HepG2 (cell line): ENCODE measurements around the gene ERCC4. TPM values are rescaled to one million over a fixed set of nuclear protein-coding genes. Genes with fewer than 3 reads are reported as not detected.
A peak's percentile ranks its signal among the peaks of the same experiment; 100 is the strongest.

Source experiments
- ASH2L ChIP-seq: fragments of 300-600, 200-600 bp; sonication (generic); IDR thresholded peaks from 2 replicates; pipeline ENCODE4 v1.7.0; 2017; ENCODE audit warnings: low read depth, mild to moderate bottlenecking, moderate library complexity, mixed read lengths, low read length; ENCODE audit not compliant: insufficient read length
- EP300 ChIP-seq, 3 experiments: sonication (generic) in 1 of 3; formaldehyde crosslinking in 1 of 3; IDR thresholded peaks; 2 replicates each; pipeline versions ENCODE4 v1.5.1 to v1.6.1; 2011 to 2020; ENCODE audit warnings: low read depth in 2 of 3, low read length in 2 of 3, borderline replicate concordance in 1 of 3, improper control_type of control experiment in 1 of 3, mild to moderate bottlenecking in 1 of 3, missing genetic modification reagents in 1 of 3, moderate library complexity in 1 of 3
- FOXA3 ChIP-seq: IDR thresholded peaks from 2 replicates; pipeline ENCODE4 v1.6.1; 2016; ENCODE audit warnings: missing genetic modification reagents, missing compliant biosample characterization
- FOXJ3 ChIP-seq: sonication (generic); formaldehyde crosslinking; IDR thresholded peaks from 2 replicates; pipeline ENCODE4 v1.4.0; 2020; ENCODE audit warnings: missing genetic modification reagents, mild to moderate bottlenecking, borderline replicate concordance
- GLI4 ChIP-seq: sonication (generic); formaldehyde crosslinking; IDR thresholded peaks from 2 replicates; pipeline ENCODE4 v1.5.1; 2020; ENCODE audit warnings: missing genetic modification reagents, mild to moderate bottlenecking, moderate library complexity, borderline replicate concordance
- HMG20B ChIP-seq: conservative IDR thresholded peaks from 2 replicates; pipeline ENCODE4 v1.6.1; 2016; ENCODE audit warnings: missing genetic modification reagents, missing compliant biosample characterization
- HOXD1 ChIP-seq: sonication (generic); formaldehyde crosslinking; IDR thresholded peaks from 2 replicates; pipeline ENCODE4 v1.5.0; 2020; ENCODE audit warnings: missing genetic modification reagents
- NKX3-1 ChIP-seq: sonication (generic); formaldehyde crosslinking; IDR thresholded peaks from 2 replicates; pipeline ENCODE4 v1.5.0; 2020; ENCODE audit warnings: missing genetic modification reagents
- NR2F2 ChIP-seq: IDR thresholded peaks from 2 replicates; pipeline ENCODE4 v1.6.1; 2012; ENCODE audit warnings: low read depth, inconsistent platforms, borderline replicate concordance
- PRMT3 ChIP-seq: sonication (generic); formaldehyde crosslinking; IDR thresholded peaks from 2 replicates; pipeline ENCODE4 v1.8.1; 2022; ENCODE audit warnings: low read depth, mild to moderate bottlenecking, moderate library complexity, missing genetic modification reagents, borderline replicate concordance
- RELA ChIP-seq: sonication (generic); formaldehyde crosslinking; IDR thresholded peaks from 2 replicates; pipeline ENCODE4 v1.4.0; 2020; ENCODE audit warnings: missing genetic modification reagents
- SMC3 ChIP-seq: IDR thresholded peaks from 2 replicates; pipeline ENCODE4 v1.6.1; 2011; ENCODE audit warnings: low read length, improper control_type of control experiment
- ZEB1 ChIP-seq: IDR thresholded peaks from 2 replicates; pipeline ENCODE4 v1.6.1; 2012; ENCODE audit warnings: mild to moderate bottlenecking, low read depth, inconsistent platforms; ENCODE audit not compliant: insufficient replicate concordance
- ZNF138 ChIP-seq: sonication (generic); formaldehyde crosslinking; IDR thresholded peaks from 2 replicates; pipeline ENCODE4 v1.5.0; 2020; ENCODE audit warnings: mild to moderate bottlenecking, low read depth, missing genetic modification reagents
- ZNF251 ChIP-seq: sonication (generic); formaldehyde crosslinking; IDR thresholded peaks from 2 replicates; pipeline ENCODE4 v1.9.0; 2021; ENCODE audit warnings: mild to moderate bottlenecking, missing genetic modification reagents
- ZNF317 ChIP-seq: sonication (generic); formaldehyde crosslinking; IDR thresholded peaks from 2 replicates; pipeline ENCODE4 v1.5.0; 2020; ENCODE audit warnings: mild to moderate bottlenecking, missing genetic modification reagents
- ZNF33B ChIP-seq: sonication (generic); formaldehyde crosslinking; IDR thresholded peaks from 2 replicates; pipeline ENCODE4 v1.5.1; 2020; ENCODE audit warnings: mild to moderate bottlenecking, missing genetic modification reagents
- ZNF382 ChIP-seq: sonication (generic); formaldehyde crosslinking; IDR thresholded peaks from 2 replicates; pipeline ENCODE4 v1.5.0; 2020; ENCODE audit warnings: missing genetic modification reagents, mild to moderate bottlenecking, borderline replicate concordance
- ZNF674 ChIP-seq: sonication (generic); formaldehyde crosslinking; IDR thresholded peaks from 2 replicates; pipeline ENCODE4 v1.5.0; 2020; ENCODE audit warnings: low read depth, mild to moderate bottlenecking, missing genetic modification reagents
- polyA plus RNA-seq, 8 experiments: library from polyadenylated mRNA; depleted of rRNA in 3 of 8; stranded (reverse) in 7 of 8; unstranded in 1 of 8; fragments of >200 nt; fragmentation: Illumina TruSeq in 4 of 8; extraction: Trizol in 4 of 8; gene quantifications; 2 replicates each; pipeline versions ENCODE4 v1.2.1 to v1.2.3, GENCODE V29; 2011 to 2016; ENCODE audit warnings: low read depth in 4 of 8, missing spikeins in 1 of 8, mixed read lengths in 1 of 8; ENCODE audit not compliant: insufficient read depth in 1 of 8
- total RNA-seq, 5 experiments: library from RNA; depleted of rRNA; stranded (reverse); fragments of >200 nt; fragmentation: Illumina TruSeq; extraction: Trizol; gene quantifications; 2 replicates each; pipeline ENCODE4 v1.2.3, GENCODE V29; 2016; ENCODE audit warnings: low read depth in 1 of 5
- TF ChIP-seq, protein P1 (sequence below): sonication (generic); formaldehyde crosslinking; IDR thresholded peaks from 2 replicates; pipeline ENCODE4 v1.5.1; 2020; ENCODE audit warnings: mild to moderate bottlenecking, missing genetic modification reagents, moderate library complexity
- TF ChIP-seq, protein P2 (sequence below): sonication (generic); formaldehyde crosslinking; IDR thresholded peaks from 2 replicates; pipeline ENCODE4 v1.8.1; 2022; ENCODE audit warnings: low read depth, mild to moderate bottlenecking, missing genetic modification reagents
- TF ChIP-seq, protein P3 (sequence below): sonication (generic); formaldehyde crosslinking; IDR thresholded peaks from 2 replicates; pipeline ENCODE4 v1.4.0; 2020; ENCODE audit warnings: missing genetic modification reagents
- TF ChIP-seq, protein P4 (sequence below): sonication (generic); IDR thresholded peaks from 2 replicates; pipeline ENCODE4 v1.6.1; 2016; ENCODE audit warnings: low read depth, borderline replicate concordance

ERCC4 gene
- total and polyA plus RNA-seq, 2 of the 13 experiments (the other 11 are each of a cell fraction or from before 2014, with no cell fraction given) = 5.4 to 15.2 TPM

DNA sequence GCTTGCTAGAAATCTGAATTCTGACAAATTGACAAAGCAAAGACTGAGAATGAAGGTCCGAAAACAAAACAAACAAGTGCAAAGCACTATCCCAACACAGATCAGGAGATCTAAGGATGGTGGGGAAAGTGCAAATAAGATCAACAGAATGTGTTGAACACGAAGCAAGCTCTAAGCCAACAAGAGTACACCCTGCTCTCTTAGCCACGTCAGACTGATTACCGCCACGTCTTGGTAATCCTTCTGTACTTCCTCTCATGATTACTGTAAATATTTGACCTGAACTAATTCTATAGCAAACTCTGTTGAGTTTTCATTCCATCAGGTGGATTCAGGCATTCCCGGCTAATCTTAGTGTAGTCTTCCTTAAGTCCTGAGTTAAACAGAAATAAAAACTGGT lies 34.3 kb upstream of the ERCC4 start (continued):
- TF ChIP-seq, protein P1, sequence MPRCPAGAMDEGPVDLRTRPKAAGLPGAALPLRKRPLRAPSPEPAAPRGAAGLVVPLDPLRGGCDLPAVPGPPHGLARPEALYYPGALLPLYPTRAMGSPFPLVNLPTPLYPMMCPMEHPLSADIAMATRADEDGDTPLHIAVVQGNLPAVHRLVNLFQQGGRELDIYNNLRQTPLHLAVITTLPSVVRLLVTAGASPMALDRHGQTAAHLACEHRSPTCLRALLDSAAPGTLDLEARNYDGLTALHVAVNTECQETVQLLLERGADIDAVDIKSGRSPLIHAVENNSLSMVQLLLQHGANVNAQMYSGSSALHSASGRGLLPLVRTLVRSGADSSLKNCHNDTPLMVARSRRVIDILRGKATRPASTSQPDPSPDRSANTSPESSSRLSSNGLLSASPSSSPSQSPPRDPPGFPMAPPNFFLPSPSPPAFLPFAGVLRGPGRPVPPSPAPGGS (CRISPR knock-in tag) = peak; percentile 85; the same call in 1 of the 2 replicates
- TF ChIP-seq FOXA3 (CRISPR knock-in tag) (peak; percentile 96), FOXJ3 (CRISPR knock-in tag) (peak; percentile 84), ZNF138 (CRISPR knock-in tag) (no peak), ZNF33B (no peak), RELA (no peak), NKX3-1 (CRISPR knock-in tag) (peak; percentile 73; the same call in 1 of the 2 replicates), ZNF382 (CRISPR knock-in tag) (no peak), EP300 (IDR thresholded peaks at IDR 0.05; ENCODE audit: low read depth in 2 of 2, low read length in 2 of 2) (peak in 1 of 2 experiments; percentile 90; a peak in 2 of 4 replicates), EP300 (CRISPR knock-in tag; IDR thresholded peaks at IDR 0.05; ENCODE audit: borderline replicate concordance) (peak; percentile 79), ZNF317 (CRISPR knock-in tag) (peak; percentile 81), HOXD1 (CRISPR knock-in tag) (peak; percentile 93), HMG20B (CRISPR knock-in tag) (peak; percentile 91; the same call in 1 of the 2 replicates), SMC3 (no peak), ZEB1 (no peak), NR2F2 (peak; percentile 60; the same call in 1 of the 2 replicates), ASH2L (peak; percentile 52), ZNF251 (CRISPR knock-in tag) (no peak), GLI4 (CRISPR knock-in tag) (peak; percentile 75; the same call in 1 of the 2 replicates), ZNF674 (CRISPR knock-in tag) (no peak), PRMT3 (CRISPR knock-in tag) (no peak)
- TF ChIP-seq, protein P2, sequence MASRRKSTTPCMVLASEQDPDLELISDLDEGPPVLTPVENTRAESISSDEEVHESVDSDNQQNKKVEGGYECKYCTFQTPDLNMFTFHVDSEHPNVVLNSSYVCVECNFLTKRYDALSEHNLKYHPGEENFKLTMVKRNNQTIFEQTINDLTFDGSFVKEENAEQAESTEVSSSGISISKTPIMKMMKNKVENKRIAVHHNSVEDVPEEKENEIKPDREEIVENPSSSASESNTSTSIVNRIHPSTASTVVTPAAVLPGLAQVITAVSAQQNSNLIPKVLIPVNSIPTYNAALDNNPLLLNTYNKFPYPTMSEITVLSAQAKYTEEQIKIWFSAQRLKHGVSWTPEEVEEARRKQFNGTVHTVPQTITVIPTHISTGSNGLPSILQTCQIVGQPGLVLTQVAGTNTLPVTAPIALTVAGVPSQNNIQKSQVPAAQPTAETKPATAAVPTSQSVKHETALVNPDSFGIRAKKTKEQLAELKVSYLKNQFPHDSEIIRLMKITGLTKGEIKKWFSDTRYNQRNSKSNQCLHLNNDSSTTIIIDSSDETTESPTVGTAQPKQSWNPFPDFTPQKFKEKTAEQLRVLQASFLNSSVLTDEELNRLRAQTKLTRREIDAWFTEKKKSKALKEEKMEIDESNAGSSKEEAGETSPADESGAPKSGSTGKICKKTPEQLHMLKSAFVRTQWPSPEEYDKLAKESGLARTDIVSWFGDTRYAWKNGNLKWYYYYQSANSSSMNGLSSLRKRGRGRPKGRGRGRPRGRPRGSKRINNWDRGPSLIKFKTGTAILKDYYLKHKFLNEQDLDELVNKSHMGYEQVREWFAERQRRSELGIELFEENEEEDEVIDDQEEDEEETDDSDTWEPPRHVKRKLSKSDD (CRISPR knock-in tag) = peak; percentile 53; the same call in 1 of the 2 replicates
- TF ChIP-seq, protein P3, sequence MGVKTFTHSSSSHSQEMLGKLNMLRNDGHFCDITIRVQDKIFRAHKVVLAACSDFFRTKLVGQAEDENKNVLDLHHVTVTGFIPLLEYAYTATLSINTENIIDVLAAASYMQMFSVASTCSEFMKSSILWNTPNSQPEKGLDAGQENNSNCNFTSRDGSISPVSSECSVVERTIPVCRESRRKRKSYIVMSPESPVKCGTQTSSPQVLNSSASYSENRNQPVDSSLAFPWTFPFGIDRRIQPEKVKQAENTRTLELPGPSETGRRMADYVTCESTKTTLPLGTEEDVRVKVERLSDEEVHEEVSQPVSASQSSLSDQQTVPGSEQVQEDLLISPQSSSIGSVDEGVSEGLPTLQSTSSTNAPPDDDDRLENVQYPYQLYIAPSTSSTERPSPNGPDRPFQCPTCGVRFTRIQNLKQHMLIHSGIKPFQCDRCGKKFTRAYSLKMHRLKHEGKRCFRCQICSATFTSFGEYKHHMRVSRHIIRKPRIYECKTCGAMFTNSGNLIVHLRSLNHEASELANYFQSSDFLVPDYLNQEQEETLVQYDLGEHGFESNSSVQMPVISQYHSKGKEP (CRISPR knock-in tag) = no peak
- TF ChIP-seq, protein P4, sequence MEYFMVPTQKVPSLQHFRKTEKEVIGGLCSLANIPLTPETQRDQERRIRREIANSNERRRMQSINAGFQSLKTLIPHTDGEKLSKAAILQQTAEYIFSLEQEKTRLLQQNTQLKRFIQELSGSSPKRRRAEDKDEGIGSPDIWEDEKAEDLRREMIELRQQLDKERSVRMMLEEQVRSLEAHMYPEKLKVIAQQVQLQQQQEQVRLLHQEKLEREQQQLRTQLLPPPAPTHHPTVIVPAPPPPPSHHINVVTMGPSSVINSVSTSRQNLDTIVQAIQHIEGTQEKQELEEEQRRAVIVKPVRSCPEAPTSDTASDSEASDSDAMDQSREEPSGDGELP = peak; percentile 54; the same call in 1 of the 2 replicates
